ENCODE measurements around the gene SOCS7. TPM values are rescaled to one million over a fixed set of nuclear protein-coding genes. Genes with fewer than 3 reads are reported as not detected.

Gene SOCS7
- polyA plus RNA-seq, 1 donor (not counting 4 experiments of a cell fraction or from before 2014, with no cell fraction given), result 7.5 TPM

- Histone ChIP-seq H3K27me3 (ENCODE audit: control insufficient read depth, extremely low read depth, insufficient read depth, low read length) (no peaks in the 10 kb centered on the region), H3K36me3 (ENCODE audit: control insufficient read depth in 2 of 2, extremely low read depth in 1 of 2, insufficient read depth in 2 of 2, low read length in 2 of 2) (no peaks in the 10 kb centered on the region), H3K4me2 (ENCODE audit: control insufficient read depth, extremely low read depth, insufficient read depth, low read depth, low read length) (no peak overlapping the region), H2AFZ (ENCODE audit: control insufficient read depth, low read length) (no peak overlapping the region), H3K4me1 (ENCODE audit: control insufficient read depth, extremely low read depth, insufficient read depth, low read length) (peaks cover 5% of the 10 kb centered on the region), H3K79me2 (ENCODE audit: control insufficient read depth, insufficient read depth, low read length) (no peaks in the 10 kb centered on the region), H3K4me3 (ENCODE audit: control insufficient read depth in 2 of 3, extremely low read depth in 1 of 3, insufficient read depth in 2 of 3, low read depth in 1 of 3, low read length in 3 of 3) (no peak overlapping the region), H3K9ac (ENCODE audit: control insufficient read depth, extremely low read depth, insufficient read depth, low read length) (no peak overlapping the region), H3K9me3 (ENCODE audit: control insufficient read depth, low read depth, low read length) (no peaks in the 10 kb centered on the region), H3K9me1 (ENCODE audit: control insufficient read depth, extremely low read depth, insufficient read depth, low read length) (no peaks in the 10 kb centered on the region), H3K27ac (ENCODE audit: control insufficient read depth, insufficient read depth, low read length) (no peak overlapping the region), H4K20me1 (ENCODE audit: control insufficient read depth, extremely low read depth, insufficient read depth, low read length) (no peaks in the 10 kb centered on the region)
- TF ChIP-seq EZH2 (IDR thresholded peaks at IDR 0.05; ENCODE audit: low read length) (no peak), CTCF (optimal IDR thresholded peaks at IDR 0.05 in 1 of 3, IDR thresholded peaks at IDR 0.05 in 1 of 3, conservative IDR thresholded peaks at IDR 0.05 in 1 of 3; ENCODE audit: extremely low read depth in 1 of 3, insufficient read depth in 2 of 3, low read length in 3 of 3) (no peak)
- no peak for FAIRE-seq
- no peak for DNase-seq (ENCODE audit: low read depth, low spot score)
- dilution Hi-C loops (cut with MboI; ENCODE audit: extremely low pct_ligation_motif_present, low sequenced_read_pairs), result no loop called here
Measured at GRCh38 chr17:38410201-38410600, 58.6 kb downstream of the SOCS7 start.

GRCh38 chr17:38415250-38416194, 63.9 kb downstream of the SOCS7 start:
- H3K4me2 ChIP-seq (ENCODE audit: control insufficient read depth, extremely low read depth, insufficient read depth, low read depth, low read length), result peak overlapping the region; percentile 83
- TF ChIP-seq EZH2 (IDR thresholded peaks at IDR 0.05; ENCODE audit: low read length), result no peak
- no peak for TF ChIP-seq CTCF (optimal IDR thresholded peaks at IDR 0.05 in 1 of 3, IDR thresholded peaks at IDR 0.05 in 1 of 3, conservative IDR thresholded peaks at IDR 0.05 in 1 of 3; ENCODE audit: extremely low read depth in 1 of 3, insufficient read depth in 2 of 3, low read length in 3 of 3)
- peaks cover 10% of the 10 kb centered on the region for H3K4me1 ChIP-seq (ENCODE audit: control insufficient read depth, extremely low read depth, insufficient read depth, low read length)
- dilution Hi-C loops (cut with MboI; ENCODE audit: extremely low pct_ligation_motif_present, low sequenced_read_pairs), result no loop called here
- H3K27ac ChIP-seq (ENCODE audit: control insufficient read depth, insufficient read depth, low read length), result peak overlapping the region; percentile 31
- DNase-seq (ENCODE audit: low read depth, low spot score), result no peak
- peaks cover 36% of the 10 kb centered on the region for H3K27me3 ChIP-seq (ENCODE audit: control insufficient read depth, extremely low read depth, insufficient read depth, low read length)
- no peaks in the 10 kb centered on the region for H3K9me1 ChIP-seq (ENCODE audit: control insufficient read depth, extremely low read depth, insufficient read depth, low read length)
- H2AFZ ChIP-seq (ENCODE audit: control insufficient read depth, low read length), result peak overlapping the region; percentile 74
- H3K4me3 ChIP-seq (ENCODE audit: control insufficient read depth in 2 of 3, extremely low read depth in 1 of 3, insufficient read depth in 2 of 3, low read depth in 1 of 3, low read length in 3 of 3), result peak overlapping the region in 2 of 3 experiments; percentile 11 to 61
- H4K20me1 ChIP-seq (ENCODE audit: control insufficient read depth, extremely low read depth, insufficient read depth, low read length), result no peaks in the 10 kb centered on the region
- no peaks in the 10 kb centered on the region for H3K9me3 ChIP-seq (ENCODE audit: control insufficient read depth, low read depth, low read length)
- no peaks in the 10 kb centered on the region for H3K36me3 ChIP-seq (ENCODE audit: control insufficient read depth in 2 of 2, extremely low read depth in 1 of 2, insufficient read depth in 2 of 2, low read length in 2 of 2)
- FAIRE-seq, result no peak
- H3K79me2 ChIP-seq (ENCODE audit: control insufficient read depth, insufficient read depth, low read length), result no peaks in the 10 kb centered on the region
- H3K9ac ChIP-seq (ENCODE audit: control insufficient read depth, extremely low read depth, insufficient read depth, low read length), result peak overlapping the region; percentile 74

Measured in keratinocyte (primary cell).